C4-2B (cell line): ENCODE data around the gene CACNB4.

ENCODE experiments used
- CTCF ChIP-seq: fragments of 450-650 bp; conservative IDR thresholded peaks from 2 replicates; pipeline ENCODE4 v1.5.1; 2017; ENCODE audit warnings: mild to moderate bottlenecking
- ZFX ChIP-seq: fragments of 450-650 bp; IDR thresholded peaks from 2 replicates; pipeline ENCODE4 v1.6.1; 2017

GRCh38 chr2:151849413-151850010 lies 249.3 kb downstream of the CACNB4 start:
- TF ChIP-seq CTCF, result no peak
- no peak for TF ChIP-seq ZFX
